Esophagus squamous epithelium (tissue), 5 donors: ENCODE measurements around the gene SRPK3. TPM values are rescaled to one million over a fixed set of nuclear protein-coding genes. Genes with fewer than 3 reads are reported as not detected.

ENCODE experiments used
- DNase-seq: peaks from one replicate; lab custom pipeline; 2025; lab: John Stamatoyannopoulos, UW
- H3K27ac ChIP-seq, 4 donors: fragments of 200-600 bp; sonication (generic); one replicate each; pipeline ENCODE4 v1.5.1; 2016 to 2019; ENCODE audit warnings: mild to moderate bottlenecking in 1 of 4
- H3K27me3 ChIP-seq, 4 donors: fragments of 200-600 bp; sonication (generic); 1 replicate in 3 of 4; 2 replicates in 1 of 4; pipeline versions ENCODE4 v1.5.1 to v1.6.0; 2017 to 2021; ENCODE audit warnings: antibody characterized with exemption in 1 of 4
- H3K36me3 ChIP-seq, 3 donors: fragments of 200-600 bp; sonication (generic); one replicate each; pipeline ENCODE4 v1.5.1; 2016 to 2019
- H3K4me1 ChIP-seq, 3 donors: fragments of 200-600 bp; sonication (generic); one replicate each; pipeline ENCODE4 v1.5.1; 2017 to 2019
- H3K4me3 ChIP-seq, 4 donors: fragments of 200-600 bp; sonication (generic); 1 replicate in 3 of 4; 2 replicates in 1 of 4; pipeline ENCODE4 v1.5.1; 2016 to 2019; ENCODE audit warnings: mild to moderate bottlenecking in 2 of 4, moderate library complexity in 1 of 4
- H3K9me3 ChIP-seq, 3 donors: fragments of 200-600 bp; sonication (generic); one replicate each; pipeline ENCODE4 v1.5.1; 2016 to 2019
- POLR2A ChIP-seq, 4 donors: fragments of 450-650 bp; IDR thresholded peaks; one replicate each; pipeline ENCODE4 v1.6.1; 2017; ENCODE audit warnings: antibody characterized with exemption in 4 of 4, mild to moderate bottlenecking in 4 of 4, moderate library complexity in 3 of 4
- WGBS, 2 donors: methylation state at CpG; one replicate each; pipeline ENCODE4 v1.1.5; 2018; 5-methylcytosine and 5-hydroxymethylcytosine counted together
- intact Hi-C: fragments of 100-400 bp; cut with DNase I; formaldehyde crosslinking; loops from one replicate; pipeline ENCODE4 v1.15.0; 2022
- total RNA-seq, 4 donors: library from RNA; depleted of rRNA; stranded (reverse); fragments of >200 nt; gene quantifications; one replicate each; pipeline ENCODE4 v1.1.0, GENCODE V29; 2016
- TF ChIP-seq, protein P1 (sequence below), 6 experiments: fragments of 450-650 bp in 4 of 6; fragments of 200-600 bp in 2 of 6; sonication (generic) in 2 of 6; IDR thresholded peaks; one replicate each; pipeline ENCODE4 v1.5.1; 2016 to 2019; ENCODE audit warnings: antibody characterized with exemption in 6 of 6, mild to moderate bottlenecking in 4 of 6, moderate library complexity in 4 of 6
- donor health status: DM: yes; HTN: yes; CAD: no.

SRPK3 gene
- total RNA-seq, 4 donors from 2014 or later: 0.09 to 0.38 (median 0.15) TPM; not detected in 1

DNA sequence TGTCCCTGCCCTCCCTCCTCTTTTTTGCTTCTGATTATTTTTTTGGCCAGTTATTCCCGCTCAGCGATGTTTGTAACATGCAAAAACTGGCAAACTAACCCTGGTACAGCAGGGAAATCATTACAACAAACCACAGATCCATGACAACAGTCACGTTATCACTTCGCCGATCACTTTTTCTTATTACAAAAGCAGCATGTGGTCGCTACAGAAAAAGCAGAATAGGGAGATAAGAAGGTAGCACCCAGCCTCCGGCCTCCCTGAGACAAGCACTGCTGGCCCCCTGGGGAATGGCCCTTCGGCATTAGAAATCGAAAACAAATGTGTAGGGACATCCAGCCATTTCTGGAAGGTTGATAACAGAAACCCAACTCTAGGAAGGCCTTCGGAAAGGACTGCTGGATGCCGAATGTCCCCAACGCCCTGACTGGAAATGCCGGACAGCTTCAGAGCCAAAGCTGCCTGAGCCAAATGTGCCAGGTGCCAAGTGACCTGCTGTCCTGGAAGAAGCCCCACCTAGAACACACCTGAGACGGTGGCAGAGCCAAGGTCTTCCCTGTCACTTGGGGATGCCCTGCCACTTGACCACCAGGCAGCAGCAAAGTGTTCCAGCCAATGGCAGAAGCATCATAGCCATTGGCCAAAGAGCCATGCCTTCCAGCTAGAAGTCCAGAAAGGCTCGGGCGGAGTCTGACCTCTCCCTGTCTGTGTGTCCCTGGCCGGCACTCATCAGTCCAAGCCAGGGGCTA is 10.4 kb downstream of the SRPK3 start:
- H3K27me3 ChIP-seq: no peaks in the 10 kb centered on the region
- peaks cover 5 to 47% (median 5%) of the 10 kb centered on the region in 3 donors for H3K36me3 ChIP-seq
- WGBS, 2 donors: 55 to 74% methylated on average over 8 to 13 of the region's 17 CpGs
- DNase-seq: no peak
- TF ChIP-seq, protein P1, sequence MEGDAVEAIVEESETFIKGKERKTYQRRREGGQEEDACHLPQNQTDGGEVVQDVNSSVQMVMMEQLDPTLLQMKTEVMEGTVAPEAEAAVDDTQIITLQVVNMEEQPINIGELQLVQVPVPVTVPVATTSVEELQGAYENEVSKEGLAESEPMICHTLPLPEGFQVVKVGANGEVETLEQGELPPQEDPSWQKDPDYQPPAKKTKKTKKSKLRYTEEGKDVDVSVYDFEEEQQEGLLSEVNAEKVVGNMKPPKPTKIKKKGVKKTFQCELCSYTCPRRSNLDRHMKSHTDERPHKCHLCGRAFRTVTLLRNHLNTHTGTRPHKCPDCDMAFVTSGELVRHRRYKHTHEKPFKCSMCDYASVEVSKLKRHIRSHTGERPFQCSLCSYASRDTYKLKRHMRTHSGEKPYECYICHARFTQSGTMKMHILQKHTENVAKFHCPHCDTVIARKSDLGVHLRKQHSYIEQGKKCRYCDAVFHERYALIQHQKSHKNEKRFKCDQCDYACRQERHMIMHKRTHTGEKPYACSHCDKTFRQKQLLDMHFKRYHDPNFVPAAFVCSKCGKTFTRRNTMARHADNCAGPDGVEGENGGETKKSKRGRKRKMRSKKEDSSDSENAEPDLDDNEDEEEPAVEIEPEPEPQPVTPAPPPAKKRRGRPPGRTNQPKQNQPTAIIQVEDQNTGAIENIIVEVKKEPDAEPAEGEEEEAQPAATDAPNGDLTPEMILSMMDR (IDR thresholded peaks at IDR 0.05): no peak
- TF ChIP-seq POLR2A (IDR thresholded peaks at IDR 0.05): no peak
- intact Hi-C loops: no loop called here
- no peak overlapping the region for H3K4me3 ChIP-seq
- H3K27ac ChIP-seq: no peak overlapping the region
- H3K4me1 ChIP-seq: peaks cover 9 to 47% (median 22%) of the 10 kb centered on the region in 3 donors
- no peaks in the 10 kb centered on the region for H3K9me3 ChIP-seq

- no peaks in the 10 kb centered on the region for H3K9me3 ChIP-seq
- 93% methylated on average over 2 of the region's 6 CpGs; no CpG with 5 or more reads in 1 of the 2 donors for WGBS, 2 donors
- intact Hi-C loops: no loop called here
- H3K36me3 ChIP-seq: peaks cover 2 to 47% (median 3%) of the 10 kb centered on the region in 3 donors
- H3K4me1 ChIP-seq: peaks cover 9 to 51% (median 22%) of the 10 kb centered on the region in 3 donors
- H3K27me3 ChIP-seq: no peaks in the 10 kb centered on the region
- no peak for DNase-seq
- no peak overlapping the region for H3K4me3 ChIP-seq
- H3K27ac ChIP-seq: no peak overlapping the region
- no peak for TF ChIP-seq POLR2A (IDR thresholded peaks at IDR 0.05)
- TF ChIP-seq, protein P1 (IDR thresholded peaks at IDR 0.05): no peak
Observed at GRCh38 chrX:153792368-153792767, 11.5 kb downstream of the SRPK3 start.

DNA sequence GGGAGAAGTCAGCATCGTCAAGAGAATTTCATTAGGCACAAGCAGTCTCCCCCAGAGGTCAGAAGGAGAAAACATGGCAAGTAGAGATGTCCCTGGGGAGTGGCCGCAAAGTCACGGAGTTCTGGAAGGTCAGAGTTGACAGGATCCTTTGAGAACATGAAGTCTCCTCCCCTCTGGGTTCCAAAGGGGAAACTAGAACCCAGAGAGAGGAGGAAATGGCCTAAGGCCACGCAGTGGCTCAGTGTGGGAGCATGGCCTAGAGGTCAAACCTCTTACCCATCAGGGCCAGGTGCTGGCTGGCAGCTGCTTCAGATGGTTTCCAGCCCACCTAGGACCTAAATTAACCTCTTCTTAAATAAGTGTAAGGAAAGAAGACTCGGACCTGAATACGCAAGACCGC is 12.4 kb downstream of the SRPK3 start:
- H3K4me3 ChIP-seq: peak overlapping the region; percentile 52 to 78 (median 67)
- WGBS, 2 donors: 0 to 61% methylated on average over 1 to 7 of the region's 7 CpGs
- no peaks in the 10 kb centered on the region for H3K27me3 ChIP-seq
- DNase-seq: no peak
- no peak for TF ChIP-seq POLR2A (IDR thresholded peaks at IDR 0.05)
- TF ChIP-seq, protein P1 (IDR thresholded peaks at IDR 0.05): no peak
- intact Hi-C loops: no loop called here
- peaks cover 0 to 47% (median 5%) of the 10 kb centered on the region in 3 donors for H3K36me3 ChIP-seq
- peak overlapping the region; percentile 94 to 97 (median 95) for H3K27ac ChIP-seq
- H3K9me3 ChIP-seq: no peaks in the 10 kb centered on the region
- peaks cover 9 to 51% (median 22%) of the 10 kb centered on the region in 3 donors for H3K4me1 ChIP-seq

GRCh38 chrX:153794018-153794896 is 13.4 kb downstream of the SRPK3 start, which contains the start of the genes IDH3G and SSR4:
Gene IDH3G, minus strand, starts transcription at chrX:153794375. Its CDS starts 49 bp downstream, at chrX:153794326.
Gene SSR4, plus strand, starts transcription at chrX:153794668. Its CDS starts 20 bp downstream, at chrX:153794688.
- Histone ChIP-seq H3K27me3 (no peaks in the 10 kb centered on the region), H3K4me1 (peaks cover 9 to 51% (median 22%) of the 10 kb centered on the region in 3 donors), H3K27ac (peak within 1 kb of the TSS; percentile 94 to 97 (median 95)), H3K4me3 (peak within 1 kb of the TSS; percentile 52 to 78 (median 67)), H3K9me3 (no peaks in the 10 kb centered on the region), H3K36me3 (peaks cover 0 to 47% (median 5%) of the 10 kb centered on the region in 3 donors)
- intact Hi-C loops: no loop called here
- TF ChIP-seq, protein P1 (IDR thresholded peaks at IDR 0.05): no peak
- peak in 2 of 4 donors; percentile 26 to 57 for TF ChIP-seq POLR2A (IDR thresholded peaks at IDR 0.05)
- DNase-seq: peak; percentile 50
- WGBS, 2 donors: 28% methylated on average over 14 of the region's 92 CpGs; no CpG with 5 or more reads in 1 of the 2 donors
